ENCODE data around the gene FKBP8. TPM values are rescaled to one million over a fixed set of nuclear protein-coding genes. Genes with fewer than 3 reads are reported as not detected.
A peak's percentile ranks its signal among the peaks of the same experiment; 100 is the strongest.

FKBP8 gene
- total RNA-seq, 1 experiment from 2014 or later = 182 TPM

GRCh38 chr19:18589380-18590272, 46.3 kb upstream of the FKBP8 start:
- peak; percentile 67 for ATAC-seq
- Histone ChIP-seq H3K4me1 (ENCODE audit: control insufficient read depth, insufficient read depth, low read length) (no peaks in the 10 kb centered on the region), H3K27ac (ENCODE audit: low read length) (peak overlapping the region; percentile 76), H3K27me3 (ENCODE audit: control insufficient read depth, insufficient read depth, low read length) (no peaks in the 10 kb centered on the region), H3K4me3 (ENCODE audit: low read depth in 2 of 2, low read length in 2 of 2) (peak overlapping the region; percentile 65 to 70), H3K9me3 (ENCODE audit: control insufficient read depth, insufficient read depth, low read depth, low read length) (no peaks in the 10 kb centered on the region), H3K36me3 (ENCODE audit: control insufficient read depth, insufficient read depth, low read length) (no peaks in the 10 kb centered on the region; the same call in 1 of the 2 replicates)
- ChIA-PET CTCF (interaction anchor here (0.6 to 1.5 kb wide), 7 partner anchors 9 to 429 kb away, joined by 3 to 12 read pairs (median 5); no protein-coding TSS in a partner anchor), POLR2A (no interaction called here)
- in situ Hi-C loops (cut with HindIII; ENCODE audit: low pct_unique_long_range_greater_than_20kb, low sequenced_read_pairs) = no loop called here
- no TSS peak for BruUV-seq (replicated peaks)
- TF ChIP-seq POLR2AphosphoS5 (IDR thresholded peaks at IDR 0.05; ENCODE audit: low read depth, low read length) (no peak), TCF7L2 (IDR thresholded peaks at IDR 0.05; ENCODE audit: low read depth, low read length) (no peak), CTCF (IDR thresholded peaks at IDR 0.05) (no peak), REST (IDR thresholded peaks at IDR 0.05; ENCODE audit: insufficient read depth in 1 of 2, low read depth in 2 of 2, low read length in 1 of 2) (no peak), SIN3A (IDR thresholded peaks at IDR 0.05; ENCODE audit: borderline replicate concordance, insufficient read depth, low read depth, low read length) (no peak)
- intact Hi-C loops (cut with micrococcal nuclease; ENCODE audit: unreplicated experiment) = loop anchor here (5.0 to 10.0 kb wide), 2 partner anchors 85 to 258 kb away; no protein-coding TSS in a partner anchor
- peak; percentile 50 for DNase-seq (ENCODE audit: low read depth, low spot score)

- no peaks in the 10 kb centered on the region; the same call in 1 of the 2 replicates for H3K36me3 ChIP-seq (ENCODE audit: control insufficient read depth, insufficient read depth, low read length)
- H3K4me3 ChIP-seq (ENCODE audit: low read depth in 2 of 2, low read length in 2 of 2) = peak within 1 kb of the TSS; percentile 65 to 70
- H3K27ac ChIP-seq (ENCODE audit: low read length) = peak within 1 kb of the TSS; percentile 76
- in situ Hi-C loops (cut with HindIII; ENCODE audit: low pct_unique_long_range_greater_than_20kb, low sequenced_read_pairs) = no loop called here
- no peaks in the 10 kb centered on the region for H3K9me3 ChIP-seq (ENCODE audit: control insufficient read depth, insufficient read depth, low read depth, low read length)
- intact Hi-C loops (cut with micrococcal nuclease; ENCODE audit: unreplicated experiment) = no loop called here
- H3K4me1 ChIP-seq (ENCODE audit: control insufficient read depth, insufficient read depth, low read length) = no peaks in the 10 kb centered on the region
- BruUV-seq (replicated peaks) = no TSS peak
- H3K27me3 ChIP-seq (ENCODE audit: control insufficient read depth, insufficient read depth, low read length) = no peaks in the 10 kb centered on the region
- ChIA-PET CTCF (interaction anchor here (0.6 to 1.5 kb wide), 7 partner anchors 8 to 283 kb away, joined by 3 to 12 read pairs (median 4); no protein-coding TSS in a partner anchor), POLR2A (no interaction called here)
- DNase-seq (ENCODE audit: low read depth, low spot score) = no peak
- peak; percentile 84 for ATAC-seq
- TF ChIP-seq CTCF (IDR thresholded peaks at IDR 0.05) = peak; percentile 92
- TF ChIP-seq POLR2AphosphoS5 (IDR thresholded peaks at IDR 0.05; ENCODE audit: low read depth, low read length) = no peak; the same call in 1 of the 2 replicates
- 0 out of 2 replicates have a peak, but pooled peaks have one; percentile 49 for TF ChIP-seq SIN3A (IDR thresholded peaks at IDR 0.05; ENCODE audit: borderline replicate concordance, insufficient read depth, low read depth, low read length)
- no peak for TF ChIP-seq TCF7L2 (IDR thresholded peaks at IDR 0.05; ENCODE audit: low read depth, low read length)
- TF ChIP-seq REST (IDR thresholded peaks at IDR 0.05; ENCODE audit: insufficient read depth in 1 of 2, low read depth in 2 of 2, low read length in 1 of 2) = 0 out of 4 replicates have a peak, but pooled peaks of 1 of the 2 experiments have one; percentile 19
Observed at GRCh38 chr19:18588611-18589379, 45.4 kb upstream of the FKBP8 start, which contains the start of gene REX1BD. Gene REX1BD (plus strand): TSS chr19:18588798. CDS start chr19:18588802, 4 bp downstream.
